ENCODE data around the gene BMP3. TPM values are rescaled to one million over a fixed set of nuclear protein-coding genes. Genes with fewer than 3 reads are reported as not detected.

The BMP3 gene
- total and polyA plus RNA-seq, 2 donors (not counting 3 experiments of a cell fraction or from before 2014, with no cell fraction given), result not detected

- no peaks in the 10 kb centered on the region for H3K9me1 ChIP-seq (replicated peaks; ENCODE audit: control insufficient read depth, extremely low read depth, insufficient read depth, low read length)
- no peaks in the 10 kb centered on the region for H3K9me3 ChIP-seq (replicated peaks; ENCODE audit: control insufficient read depth, insufficient read depth, low read length)
- no peak overlapping the region for H3K9ac ChIP-seq (replicated peaks; ENCODE audit: extremely low read depth, insufficient read depth, low read length)
- no TSS peak for BruUV-seq (replicated peaks)
- no peak for DNase-seq (ENCODE audit: low read depth, low spot score)
- no peaks in the 10 kb centered on the region for H3K27me3 ChIP-seq (ENCODE audit: control insufficient read depth in 2 of 2, insufficient read depth in 2 of 2, low read length in 2 of 2)
- POLR2A ChIA-PET, result no interaction called here
- CTCF ChIA-PET, result interaction anchor here (2.9 kb wide), 1 partner anchor 14 kb away, joined by 12 read pairs; no protein-coding TSS in a partner anchor
- no peak overlapping the region for H2AFZ ChIP-seq (ENCODE audit: low read depth, low read length)
- H4K20me1 ChIP-seq (replicated peaks; ENCODE audit: control insufficient read depth, extremely low read depth, insufficient read depth, low read length), result no peaks in the 10 kb centered on the region
- TF ChIP-seq JUN (IDR thresholded peaks at IDR 0.05; ENCODE audit: borderline replicate concordance, insufficient read depth, insufficient read length, low read depth) (no peak), MAX (IDR thresholded peaks at IDR 0.05; ENCODE audit: insufficient read depth, insufficient read length) (no peak), POLR2AphosphoS5 (IDR thresholded peaks at IDR 0.05; ENCODE audit: insufficient read depth, low read depth, low read length) (no peak), GATA2 (IDR thresholded peaks at IDR 0.05; ENCODE audit: insufficient read depth, insufficient read length, low read depth, low read length) (no peak), FOS (IDR thresholded peaks at IDR 0.05; ENCODE audit: borderline replicate concordance, insufficient read depth, low read length) (no peak), CTCF (IDR thresholded peaks at IDR 0.05; ENCODE audit: extremely low read depth in 1 of 2, insufficient read depth in 1 of 2, low read depth in 1 of 2, low read length in 2 of 2) (no peak), EZH2 (IDR thresholded peaks at IDR 0.05; ENCODE audit: borderline replicate concordance, low read depth, low read length, severe bottlenecking) (no peak), MYC (IDR thresholded peaks at IDR 0.05; ENCODE audit: low read depth, low read length) (no peak), POLR2A (IDR thresholded peaks at IDR 0.05; ENCODE audit: low read depth, low read length) (no peak)
- no peaks in the 10 kb centered on the region for H3K4me1 ChIP-seq (ENCODE audit: control insufficient read depth, extremely low read depth, insufficient read depth, low read length)
- no peak overlapping the region for H3K4me2 ChIP-seq (ENCODE audit: insufficient read depth, low read length)
- no peaks in the 10 kb centered on the region for H3K79me2 ChIP-seq (ENCODE audit: control insufficient read depth, insufficient read depth, low read length)
- dilution Hi-C loops (cut with MboI; ENCODE audit: extremely low pct_ligation_motif_present, low sequenced_read_pairs) (no loop called here), intact Hi-C loops (cut with micrococcal nuclease) (no loop called here)
- no peak for FAIRE-seq
- H3K36me3 ChIP-seq (ENCODE audit: control insufficient read depth in 2 of 2, extremely low read depth in 1 of 2, insufficient read depth in 2 of 2, low read length in 2 of 2), result no peaks in the 10 kb centered on the region
- no peak overlapping the region for H3K4me3 ChIP-seq (replicated peaks in 1 of 3; ENCODE audit: insufficient read depth in 1 of 3, low read depth in 1 of 3, low read length in 3 of 3)
- no peak overlapping the region for H3K27ac ChIP-seq (ENCODE audit: insufficient read depth, low read depth, low read length)
Observed at GRCh38 chr4:81084634-81085033, 54.1 kb downstream of the BMP3 start.

Data from endothelial cell of umbilical vein (primary cell).